ENCODE data around the gene SYVN1. TPM values are rescaled to one million over a fixed set of nuclear protein-coding genes. Genes with fewer than 3 reads are reported as not detected.

The SYVN1 gene
- total and polyA plus RNA-seq, 4 donors, result 19.9 to 210 (median 56.6) TPM

DNA sequence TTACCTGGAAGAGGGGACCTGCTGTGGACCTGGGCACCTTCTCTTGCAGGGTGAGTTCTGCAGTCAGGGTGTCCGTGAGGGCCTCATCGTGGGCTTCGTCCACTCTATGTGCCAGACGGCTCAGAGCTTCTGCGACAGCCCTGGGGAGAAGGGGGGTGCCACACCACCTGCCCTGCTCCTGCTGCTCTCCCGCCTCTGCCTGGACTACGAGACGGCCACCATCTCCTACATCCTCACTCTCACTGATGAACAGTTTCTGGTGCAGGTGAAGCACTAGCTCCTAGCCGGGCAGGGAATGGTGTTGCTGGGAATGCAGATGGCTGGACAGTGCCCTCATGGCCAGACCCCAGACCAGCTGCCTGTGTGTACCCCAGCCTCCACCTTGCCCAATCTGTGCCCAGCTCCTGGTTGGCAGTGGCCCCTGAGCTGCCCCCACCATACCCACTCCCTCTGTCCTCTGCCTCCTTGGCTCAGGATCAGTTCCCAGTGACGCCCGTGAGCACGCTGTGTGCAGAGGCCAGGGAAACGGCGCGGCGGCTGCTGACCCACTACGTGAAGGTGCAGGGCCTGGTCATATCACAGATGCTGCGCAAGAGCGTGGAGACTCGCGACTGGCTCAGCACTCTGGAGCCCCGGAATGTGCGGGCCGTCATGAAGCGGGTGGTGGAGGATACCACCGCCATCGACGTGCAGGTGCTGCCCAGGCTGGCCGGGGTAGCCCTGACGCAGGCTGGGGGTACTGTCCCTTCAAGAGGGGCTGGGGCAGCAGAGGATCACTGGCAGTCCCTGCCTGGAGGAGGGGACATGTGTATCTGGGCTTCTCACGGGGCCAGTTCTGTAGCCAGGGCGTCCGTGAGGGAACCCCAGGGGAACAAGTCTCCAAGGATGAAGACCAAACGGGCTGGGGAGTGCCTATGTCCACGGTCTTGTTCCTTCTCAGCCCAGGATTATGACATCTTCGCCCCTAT is 24.8 kb downstream of the SYVN1 start (continued):
- TF ChIP-seq, protein P1, sequence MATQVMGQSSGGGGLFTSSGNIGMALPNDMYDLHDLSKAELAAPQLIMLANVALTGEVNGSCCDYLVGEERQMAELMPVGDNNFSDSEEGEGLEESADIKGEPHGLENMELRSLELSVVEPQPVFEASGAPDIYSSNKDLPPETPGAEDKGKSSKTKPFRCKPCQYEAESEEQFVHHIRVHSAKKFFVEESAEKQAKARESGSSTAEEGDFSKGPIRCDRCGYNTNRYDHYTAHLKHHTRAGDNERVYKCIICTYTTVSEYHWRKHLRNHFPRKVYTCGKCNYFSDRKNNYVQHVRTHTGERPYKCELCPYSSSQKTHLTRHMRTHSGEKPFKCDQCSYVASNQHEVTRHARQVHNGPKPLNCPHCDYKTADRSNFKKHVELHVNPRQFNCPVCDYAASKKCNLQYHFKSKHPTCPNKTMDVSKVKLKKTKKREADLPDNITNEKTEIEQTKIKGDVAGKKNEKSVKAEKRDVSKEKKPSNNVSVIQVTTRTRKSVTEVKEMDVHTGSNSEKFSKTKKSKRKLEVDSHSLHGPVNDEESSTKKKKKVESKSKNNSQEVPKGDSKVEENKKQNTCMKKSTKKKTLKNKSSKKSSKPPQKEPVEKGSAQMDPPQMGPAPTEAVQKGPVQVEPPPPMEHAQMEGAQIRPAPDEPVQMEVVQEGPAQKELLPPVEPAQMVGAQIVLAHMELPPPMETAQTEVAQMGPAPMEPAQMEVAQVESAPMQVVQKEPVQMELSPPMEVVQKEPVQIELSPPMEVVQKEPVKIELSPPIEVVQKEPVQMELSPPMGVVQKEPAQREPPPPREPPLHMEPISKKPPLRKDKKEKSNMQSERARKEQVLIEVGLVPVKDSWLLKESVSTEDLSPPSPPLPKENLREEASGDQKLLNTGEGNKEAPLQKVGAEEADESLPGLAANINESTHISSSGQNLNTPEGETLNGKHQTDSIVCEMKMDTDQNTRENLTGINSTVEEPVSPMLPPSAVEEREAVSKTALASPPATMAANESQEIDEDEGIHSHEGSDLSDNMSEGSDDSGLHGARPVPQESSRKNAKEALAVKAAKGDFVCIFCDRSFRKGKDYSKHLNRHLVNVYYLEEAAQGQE (IDR thresholded peaks at IDR 0.05), result no peak
- TF ChIP-seq YY1 (IDR thresholded peaks at IDR 0.05), result no peak
- no peak for TF ChIP-seq TAF1 (conservative IDR thresholded peaks at IDR 0.05)
- TF ChIP-seq EGR1 (IDR thresholded peaks at IDR 0.05; ENCODE audit: low read depth in 2 of 2), result no peak
- no peak for TF ChIP-seq RXRA (IDR thresholded peaks at IDR 0.05)
- TF ChIP-seq FOXA2 (IDR thresholded peaks at IDR 0.05), result no peak

DNA sequence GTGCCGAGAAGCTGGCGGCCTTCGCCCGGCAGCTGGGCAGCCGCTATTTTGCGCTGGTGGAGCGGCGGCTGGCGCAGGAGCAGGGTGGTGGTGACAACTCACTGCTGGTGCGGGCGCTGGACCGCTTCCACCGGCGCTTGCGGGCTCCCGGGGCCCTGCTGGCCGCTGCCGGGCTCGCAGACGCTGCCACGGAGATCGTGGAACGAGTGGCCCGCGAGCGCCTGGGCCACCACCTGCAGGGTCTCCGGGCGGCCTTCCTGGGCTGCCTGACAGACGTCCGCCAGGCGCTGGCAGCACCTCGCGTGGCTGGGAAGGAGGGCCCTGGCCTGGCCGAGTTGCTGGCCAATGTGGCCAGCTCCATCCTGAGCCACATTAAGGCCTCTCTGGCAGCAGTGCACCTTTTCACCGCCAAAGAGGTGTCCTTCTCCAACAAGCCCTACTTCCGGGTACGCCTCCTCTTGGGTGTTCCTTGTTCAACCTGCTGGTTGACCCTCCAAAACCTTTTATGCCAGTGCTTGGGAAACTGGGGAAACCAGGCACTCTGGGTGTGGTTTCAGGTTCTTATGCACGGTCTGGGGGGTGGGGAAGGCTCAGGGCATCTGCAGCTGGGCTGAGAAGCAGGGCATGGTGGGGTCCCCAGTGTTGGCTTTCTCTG is 25.7 kb downstream of the SYVN1 start:
- H3K27ac ChIP-seq (ENCODE audit: low read depth in 1 of 2, low read length in 2 of 2), result no peak overlapping the region
- no peak for TF ChIP-seq NR2F2 (IDR thresholded peaks at IDR 0.05)
- TF ChIP-seq ATF3 (IDR thresholded peaks at IDR 0.05), result no peak
- TF ChIP-seq, protein P2, sequence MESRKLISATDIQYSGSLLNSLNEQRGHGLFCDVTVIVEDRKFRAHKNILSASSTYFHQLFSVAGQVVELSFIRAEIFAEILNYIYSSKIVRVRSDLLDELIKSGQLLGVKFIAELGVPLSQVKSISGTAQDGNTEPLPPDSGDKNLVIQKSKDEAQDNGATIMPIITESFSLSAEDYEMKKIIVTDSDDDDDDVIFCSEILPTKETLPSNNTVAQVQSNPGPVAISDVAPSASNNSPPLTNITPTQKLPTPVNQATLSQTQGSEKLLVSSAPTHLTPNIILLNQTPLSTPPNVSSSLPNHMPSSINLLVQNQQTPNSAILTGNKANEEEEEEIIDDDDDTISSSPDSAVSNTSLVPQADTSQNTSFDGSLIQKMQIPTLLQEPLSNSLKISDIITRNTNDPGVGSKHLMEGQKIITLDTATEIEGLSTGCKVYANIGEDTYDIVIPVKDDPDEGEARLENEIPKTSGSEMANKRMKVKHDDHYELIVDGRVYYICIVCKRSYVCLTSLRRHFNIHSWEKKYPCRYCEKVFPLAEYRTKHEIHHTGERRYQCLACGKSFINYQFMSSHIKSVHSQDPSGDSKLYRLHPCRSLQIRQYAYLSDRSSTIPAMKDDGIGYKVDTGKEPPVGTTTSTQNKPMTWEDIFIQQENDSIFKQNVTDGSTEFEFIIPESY (IDR thresholded peaks at IDR 0.05), result no peak
- TF ChIP-seq GABPA (IDR thresholded peaks at IDR 0.05 in 1 of 2, conservative IDR thresholded peaks at IDR 0.05 in 1 of 2), result no peak
- no peak for TF ChIP-seq RAD21 (IDR thresholded peaks at IDR 0.05)
- no peak overlapping the region for H3K9ac ChIP-seq (ENCODE audit: low read depth in 1 of 2, low read length in 2 of 2)
- peaks cover 15 to 39% (median 30%) of the 10 kb centered on the region in 4 donors for H3K4me1 ChIP-seq (ENCODE audit: control insufficient read depth in 4 of 4, insufficient read depth in 4 of 4, low read length in 3 of 4)
- no peaks in the 10 kb centered on the region for H3K9me3 ChIP-seq (ENCODE audit: control insufficient read depth in 4 of 4, low read length in 3 of 4)
- DNase-seq (ENCODE audit: low spot score), result no peak
- 96% methylated on average over 38 of the region's 38 CpGs for WGBS
- H3K27me3 ChIP-seq (ENCODE audit: control insufficient read depth in 4 of 4, insufficient read depth in 4 of 4, low read length in 3 of 4), result no peaks in the 10 kb centered on the region
- H3K4me3 ChIP-seq (ENCODE audit: low read depth in 1 of 3, low read length in 3 of 3), result no peak overlapping the region
- peaks cover 3 to 13% (median 8%) of the 10 kb centered on the region in 4 donors for H3K36me3 ChIP-seq (ENCODE audit: control insufficient read depth in 4 of 4, insufficient read depth in 3 of 4, low read depth in 1 of 4, low read length in 3 of 4)

Data from liver (tissue), 9 donors.